Transverse colon (tissue), 4 donors: ENCODE results near the gene LMO7. TPM values are rescaled to one million over a fixed set of nuclear protein-coding genes. Genes with fewer than 3 reads are reported as not detected.
A peak's percentile ranks its signal among the peaks of the same experiment; 100 is the strongest.

Experiments used
- DNase-seq: peaks from one replicate; pipeline ENCODE4 v3.0.0-alpha.2; 2019
- H3K27ac ChIP-seq, 4 donors: fragments of 200-600 bp; sonication (generic); 2 replicates each; pipeline ENCODE4 v1.5.1; 2016 to 2018; ENCODE audit warnings: inconsistent platforms in 4 of 4
- H3K27me3 ChIP-seq: fragments of 200-600 bp; sonication (generic); 2 replicates; pipeline ENCODE4 v1.5.1; 2017; ENCODE audit warnings: inconsistent platforms
- H3K36me3 ChIP-seq, 4 donors: fragments of 200-600 bp; sonication (generic); 2 replicates each; pipeline ENCODE4 v1.5.1; 2017 to 2019; ENCODE audit warnings: inconsistent platforms in 4 of 4
- H3K4me1 ChIP-seq, 4 donors: fragments of 200-600 bp; sonication (generic); 2 replicates each; pipeline ENCODE4 v1.5.1; 2017 to 2020; ENCODE audit warnings: inconsistent platforms in 4 of 4
- H3K4me3 ChIP-seq, 4 donors: fragments of 200-600 bp; sonication (generic); 1 replicate in 1 of 4; 2 replicates in 3 of 4; pipeline versions ENCODE4 v1.5.1 to v1.6.1; 2017 to 2019; ENCODE audit warnings: inconsistent platforms in 4 of 4
- H3K9me3 ChIP-seq, 2 donors: fragments of 200-600 bp; sonication (generic); 2 replicates each; pipeline ENCODE4 v1.5.1; 2017 to 2019; ENCODE audit warnings: inconsistent platforms in 2 of 2
- CTCF ChIP-seq, 5 experiments: fragments of 200-600 bp in 3 of 5; fragments of 450-650 bp in 2 of 5; sonication (generic) in 3 of 5; IDR thresholded peaks; 1 replicate in 2 of 5; 2 replicates in 3 of 5; pipeline ENCODE4 v1.5.1; 2016 to 2017; ENCODE audit warnings: antibody characterized with exemption in 5 of 5, inconsistent platforms in 3 of 5, mild to moderate bottlenecking in 2 of 5, moderate library complexity in 1 of 5
- EP300 ChIP-seq: sonication (generic); formaldehyde crosslinking; IDR thresholded peaks from one replicate; pipeline ENCODE4 v1.6.1; 2017; ENCODE audit warnings: antibody characterized with exemption, low read depth
- POLR2A ChIP-seq: fragments of 450-650 bp; IDR thresholded peaks from one replicate; pipeline ENCODE4 v1.6.1; 2016; ENCODE audit warnings: antibody characterized with exemption, mild to moderate bottlenecking, moderate library complexity
- POLR2AphosphoS5 ChIP-seq, 3 donors: sonication (generic); formaldehyde crosslinking; IDR thresholded peaks; one replicate each; pipeline ENCODE4 v1.6.1; 2016; ENCODE audit warnings: antibody characterized with exemption in 3 of 3
- WGBS, 2 donors: methylation state at CpG; one replicate each; pipeline ENCODE4 v1.1.5; 2018; ENCODE audit warnings: low coverage in 1 of 2; 5-methylcytosine and 5-hydroxymethylcytosine counted together
- in situ Hi-C, 4 donors: fragments of 200-750 bp; cut with MboI; loops; one replicate each; pipeline versions ENCODE4 v1.15.0 to v1.15.1; 2017; ENCODE audit warnings: low sequenced_read_pairs in 3 of 4, low pct_ligation_motif_present in 1 of 4, low pct_unique_long_range_greater_than_20kb in 1 of 4
- intact Hi-C: fragments of 100-400 bp; cut with DNase I; formaldehyde crosslinking; loops from one replicate; pipeline ENCODE4 v1.15.1; 2023; ENCODE audit warnings: low total_unique reads
- total RNA-seq, 4 donors: library from RNA; depleted of rRNA; stranded (reverse); fragments of >200 nt; gene quantifications; one replicate each; pipeline ENCODE4 v1.1.0, GENCODE V29; 2016

LMO7 gene
- total RNA-seq, 4 donors from 2014 or later, result 82.6 to 304 (median 190) TPM

- Histone ChIP-seq H3K27me3 (no peaks in the 10 kb centered on the region), H3K9me3 (no peaks in the 10 kb centered on the region), H3K27ac (no peak overlapping the region), H3K4me3 (no peak overlapping the region), H3K36me3 (peaks cover 0 to 1% (median 0%) of the 10 kb centered on the region in 4 donors), H3K4me1 (no peaks in the 10 kb centered on the region)
- in situ Hi-C loops, result no loop called here
- DNase-seq, result no peak
- TF ChIP-seq POLR2A (no peak), CTCF (IDR thresholded peaks at IDR 0.05) (no peak), POLR2AphosphoS5 (IDR thresholded peaks at IDR 0.05) (no peak), EP300 (no peak)
- WGBS, 2 donors, result 85 to 92% methylated on average over 4 of the region's 4 CpGs
- intact Hi-C loops, result no loop called here
Observed at GRCh38 chr13:75628801-75629200, 7.3 kb upstream of the LMO7 start.

- peaks cover 12% of the 10 kb centered on the region for H3K27me3 ChIP-seq
- TF ChIP-seq EP300, result no peak
- no peak for TF ChIP-seq POLR2AphosphoS5 (IDR thresholded peaks at IDR 0.05)
- no peak for TF ChIP-seq CTCF (IDR thresholded peaks at IDR 0.05)
- no peak for TF ChIP-seq POLR2A
- no peak overlapping the region for H3K4me3 ChIP-seq
- H3K27ac ChIP-seq, result no peak overlapping the region
- DNase-seq, result no peak
- intact Hi-C loops, result no loop called here
- in situ Hi-C loops, result no loop called here
- peaks cover 7 to 17% (median 15%) of the 10 kb centered on the region in 4 donors for H3K4me1 ChIP-seq
- 17 to 34% methylated on average over 2 of the region's 2 CpGs for WGBS, 2 donors
- H3K36me3 ChIP-seq, result no peaks in the 10 kb centered on the region
- H3K9me3 ChIP-seq, result no peaks in the 10 kb centered on the region
Observed at GRCh38 chr13:75633285-75633684, 2.8 kb upstream of the LMO7 start.

- 43 to 80% methylated on average over 6 to 39 of the region's 49 CpGs for WGBS, 2 donors
- peaks cover 12% of the 10 kb centered on the region for H3K27me3 ChIP-seq
- intact Hi-C loops (no loop called here), in situ Hi-C loops (no loop called here)
- H3K36me3 ChIP-seq, result no peaks in the 10 kb centered on the region
- no peaks in the 10 kb centered on the region for H3K9me3 ChIP-seq
- peak overlapping the region; percentile 23 to 76 (median 55) for H3K4me3 ChIP-seq
- TF ChIP-seq POLR2A (no peak), EP300 (no peak), POLR2AphosphoS5 (IDR thresholded peaks at IDR 0.05) (no peak), CTCF (IDR thresholded peaks at IDR 0.05) (no peak)
- no peak for DNase-seq
- peak overlapping the region; percentile 21 to 58 (median 45) for H3K27ac ChIP-seq
- H3K4me1 ChIP-seq, result peaks cover 7 to 17% (median 15%) of the 10 kb centered on the region in 4 donors
Observed at GRCh38 chr13:75635101-75635827, 866 bp upstream of the LMO7 start.

GRCh38 chr13:75636436-75637180, 478 bp downstream of the LMO7 start:
- H3K4me1 ChIP-seq, result peaks cover 7 to 17% (median 15%) of the 10 kb centered on the region in 4 donors
- no peaks in the 10 kb centered on the region for H3K9me3 ChIP-seq
- no peak for TF ChIP-seq POLR2AphosphoS5 (IDR thresholded peaks at IDR 0.05)
- TF ChIP-seq EP300, result no peak
- TF ChIP-seq POLR2A, result no peak
- no peak for TF ChIP-seq CTCF (IDR thresholded peaks at IDR 0.05)
- DNase-seq, result peak; percentile 25
- no peaks in the 10 kb centered on the region for H3K36me3 ChIP-seq
- peaks cover 12% of the 10 kb centered on the region for H3K27me3 ChIP-seq
- H3K4me3 ChIP-seq, result peak overlapping the region; percentile 23 to 76 (median 55)
- in situ Hi-C loops (no loop called here), intact Hi-C loops (no loop called here)
- peak overlapping the region in 3 of 4 donors; percentile 12 to 58 (median 36) for H3K27ac ChIP-seq
- 1% methylated on average over 43 of the region's 58 CpGs; no CpG with 5 or more reads in 1 of the 2 donors for WGBS, 2 donors
